LNCAP (cell line): ENCODE results near the gene HOXB7.

Experiments
- TF ChIP-seq, protein P1 (sequence below): fragments of 450-650 bp; IDR thresholded peaks from 2 replicates; pipeline ENCODE4 v1.5.1; 2017; ENCODE audit warnings: mild to moderate bottlenecking

HOXB7 gene

DNA sequence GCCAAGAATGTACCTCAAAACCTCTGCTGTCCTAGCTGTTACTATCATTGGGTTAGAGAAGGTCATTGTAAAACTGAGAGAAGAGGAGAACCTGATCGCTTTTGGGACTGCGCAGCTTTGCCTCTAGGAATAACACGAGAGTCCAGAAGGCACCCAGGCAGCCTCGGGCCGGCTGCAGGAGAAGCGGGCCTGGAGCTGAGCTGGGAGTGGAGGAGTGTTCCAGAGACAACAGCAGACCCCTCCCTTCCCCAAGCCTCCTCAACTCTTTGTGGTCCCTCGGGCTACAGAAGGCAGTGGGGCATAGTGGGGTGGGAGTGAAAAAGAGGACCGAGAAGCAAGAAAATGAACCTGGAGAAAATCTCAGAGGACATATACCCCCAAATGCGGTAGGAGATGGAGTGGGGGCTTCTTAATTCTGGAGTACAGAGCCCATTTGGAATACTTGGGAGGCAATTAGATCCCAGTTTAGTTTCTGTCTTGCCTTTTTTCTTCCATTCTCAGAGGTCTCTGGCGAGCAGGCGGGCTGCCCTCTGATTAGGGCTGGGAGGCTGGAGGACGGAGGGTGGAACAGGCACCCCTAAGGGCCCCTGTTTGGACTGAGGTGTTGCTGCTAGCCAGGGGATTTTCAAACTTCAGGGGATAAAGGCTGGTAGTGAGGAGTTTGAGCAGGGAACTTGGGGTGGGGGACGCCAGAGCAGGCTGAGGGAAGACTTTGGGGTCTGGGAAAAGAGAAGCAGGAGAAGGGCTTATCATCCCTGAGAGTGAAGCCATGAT is 52.6 kb downstream of the HOXB7 start:
- TF ChIP-seq, protein P1, sequence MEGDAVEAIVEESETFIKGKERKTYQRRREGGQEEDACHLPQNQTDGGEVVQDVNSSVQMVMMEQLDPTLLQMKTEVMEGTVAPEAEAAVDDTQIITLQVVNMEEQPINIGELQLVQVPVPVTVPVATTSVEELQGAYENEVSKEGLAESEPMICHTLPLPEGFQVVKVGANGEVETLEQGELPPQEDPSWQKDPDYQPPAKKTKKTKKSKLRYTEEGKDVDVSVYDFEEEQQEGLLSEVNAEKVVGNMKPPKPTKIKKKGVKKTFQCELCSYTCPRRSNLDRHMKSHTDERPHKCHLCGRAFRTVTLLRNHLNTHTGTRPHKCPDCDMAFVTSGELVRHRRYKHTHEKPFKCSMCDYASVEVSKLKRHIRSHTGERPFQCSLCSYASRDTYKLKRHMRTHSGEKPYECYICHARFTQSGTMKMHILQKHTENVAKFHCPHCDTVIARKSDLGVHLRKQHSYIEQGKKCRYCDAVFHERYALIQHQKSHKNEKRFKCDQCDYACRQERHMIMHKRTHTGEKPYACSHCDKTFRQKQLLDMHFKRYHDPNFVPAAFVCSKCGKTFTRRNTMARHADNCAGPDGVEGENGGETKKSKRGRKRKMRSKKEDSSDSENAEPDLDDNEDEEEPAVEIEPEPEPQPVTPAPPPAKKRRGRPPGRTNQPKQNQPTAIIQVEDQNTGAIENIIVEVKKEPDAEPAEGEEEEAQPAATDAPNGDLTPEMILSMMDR = no peak
